SK-N-SH (cell line): Measurements from ENCODE around the gene GP1BA. TPM values are rescaled to one million over a fixed set of nuclear protein-coding genes. Genes with fewer than 3 reads are reported as not detected.

Experiments used
- CTCF ChIA-PET: fragments of 300-600, 350-600 bp; formaldehyde crosslinking; extraction: SDS; loops from one replicate; lab custom pipeline; 2021; lab: Yijun Ruan, JAX
- POLR2A ChIA-PET: fragments of 350-600 bp; sonication (Branson Sonifier 250); formaldehyde crosslinking; extraction: SDS; loops from one replicate; lab custom pipeline; 2020; ENCODE audit warnings: antibody characterized with exemption, inconsistent platforms; lab: Yijun Ruan, JAX
- DNase-seq: peaks from one replicate; pipeline ENCODE4 v3.0.0; 2012
- H2AFZ ChIP-seq: fragments of 200-600 bp; sonication (generic); 2 replicates; pipeline ENCODE4 v1.8.1; 2016; ENCODE audit warnings: antibody characterized with exemption, mild to moderate bottlenecking, low read depth
- H3F3A ChIP-seq: fragments of 200-600 bp; sonication (generic); replicated peaks from 2 replicates; pipeline ENCODE3; 2016; ENCODE audit warnings: antibody characterized with exemption, mild to moderate bottlenecking; ENCODE audit not compliant: insufficient read depth
- H3K27ac ChIP-seq, 2 experiments: fragments of 200-500 bp in 1 of 2; fragments of 200-600 bp in 1 of 2; sonication (Bioruptor generic) in 1 of 2; sonication (generic), shearing (Covaris generic) in 1 of 2; 2 replicates each; pipeline versions ENCODE4 v1.5.1 to v1.6.1; 2014 to 2016; ENCODE audit warnings: low read depth in 2 of 2, inconsistent platforms in 1 of 2, low read length in 1 of 2, mild to moderate bottlenecking in 1 of 2, mixed read lengths in 1 of 2
- H3K27me3 ChIP-seq: fragments of 200-600 bp; sonication (generic), shearing (Covaris generic); 2 replicates; pipeline ENCODE4 v1.6.1; 2016; ENCODE audit warnings: mixed run types; ENCODE audit not compliant: insufficient read depth
- H3K36me3 ChIP-seq, 2 experiments: fragments of 200-500 bp in 1 of 2; fragments of 200-600 bp in 1 of 2; sonication (Bioruptor generic) in 1 of 2; sonication (generic) in 1 of 2; replicated peaks in 1 of 2; 2 replicates each; pipeline versions ENCODE3 to v1.5.1; 2014 to 2016; ENCODE audit warnings: low read length in 1 of 2, mild to moderate bottlenecking in 1 of 2; ENCODE audit not compliant: insufficient read depth in 2 of 2, control insufficient read depth in 1 of 2
- H3K4me1 ChIP-seq, 2 experiments: fragments of 200-500 bp in 1 of 2; fragments of 200-600 bp in 1 of 2; sonication (Bioruptor generic) in 1 of 2; sonication (generic), shearing (Covaris generic) in 1 of 2; 2 replicates each; pipeline versions ENCODE4 v1.5.1 to v1.6.1; 2014 to 2016; ENCODE audit warnings: low read depth in 1 of 2, low read length in 1 of 2, mixed run types in 1 of 2; ENCODE audit not compliant: insufficient read depth in 2 of 2, control insufficient read depth in 1 of 2
- H3K4me2 ChIP-seq: fragments of 200-600 bp; sonication (generic), shearing (Covaris generic); 2 replicates; pipeline ENCODE4 v1.6.1; 2017; ENCODE audit warnings: mixed run types
- H3K4me3 ChIP-seq, 2 experiments: fragments of 200-500 bp in 1 of 2; fragments of 200-600 bp in 1 of 2; sonication (Bioruptor generic) in 1 of 2; sonication (generic), shearing (Covaris generic) in 1 of 2; 2 replicates each; pipeline versions ENCODE4 v1.5.1 to v1.8.1; 2014 to 2016; ENCODE audit warnings: low read depth in 2 of 2, inconsistent platforms in 1 of 2, low read length in 1 of 2, mild to moderate bottlenecking in 1 of 2, mixed read lengths in 1 of 2, moderate library complexity in 1 of 2
- H3K79me2 ChIP-seq: fragments of 200-600 bp; sonication (generic); 2 replicates; pipeline ENCODE4 v1.8.1; 2017; ENCODE audit warnings: mild to moderate bottlenecking; ENCODE audit not compliant: insufficient read depth
- H3K9ac ChIP-seq: fragments of 200-600 bp; sonication (generic); 2 replicates; pipeline ENCODE4 v1.6.1; 2017; ENCODE audit warnings: mixed run types
- H3K9me2 ChIP-seq: fragments of 200-600 bp; sonication (generic); 2 replicates; pipeline ENCODE4 v1.6.1; 2017; ENCODE audit warnings: mixed run types
- H3K9me3 ChIP-seq: fragments of 200-600 bp; sonication (generic); 2 replicates; pipeline ENCODE4 v1.6.1; 2017; ENCODE audit warnings: mixed run types, mild to moderate bottlenecking, moderate library complexity
- H4K20me1 ChIP-seq: fragments of 200-600 bp; sonication (generic); 2 replicates; pipeline ENCODE4 v1.6.1; 2017; ENCODE audit warnings: mild to moderate bottlenecking, mixed run types; ENCODE audit not compliant: insufficient read depth
- EP300 ChIP-seq, 2 experiments: IDR thresholded peaks; 2 replicates each; pipeline versions ENCODE4 v1.4.0 to v1.6.1; 2012; ENCODE audit warnings: borderline replicate concordance in 1 of 2, low read depth in 1 of 2, low read length in 1 of 2
- FOXJ3 ChIP-seq: sonication (generic); formaldehyde crosslinking; IDR thresholded peaks from 2 replicates; pipeline ENCODE4 v1.5.1; 2020; ENCODE audit warnings: mild to moderate bottlenecking, missing genetic modification reagents
- GABPA ChIP-seq: IDR thresholded peaks from 2 replicates; pipeline ENCODE4 v1.4.0; 2012; ENCODE audit warnings: low read depth, mild to moderate bottlenecking
- IRF3 ChIP-seq: fragments of 150-350 bp; IDR thresholded peaks from 2 replicates; pipeline ENCODE4 v1.6.1; 2016; ENCODE audit warnings: mild to moderate bottlenecking, low read depth, low read length
- MAX ChIP-seq: IDR thresholded peaks from 2 replicates; pipeline ENCODE4 v1.4.0; 2012; ENCODE audit warnings: low read depth
- SIN3A ChIP-seq: IDR thresholded peaks from 2 replicates; pipeline ENCODE4 v1.6.1; 2012; ENCODE audit warnings: low read depth, mild to moderate bottlenecking, low read length, moderate library complexity, borderline replicate concordance
- USF1 ChIP-seq: IDR thresholded peaks from 2 replicates; pipeline ENCODE4 v1.4.0; 2012; ENCODE audit warnings: low read depth, borderline replicate concordance
- USF2 ChIP-seq: fragments of 150-350 bp; IDR thresholded peaks from 2 replicates; pipeline ENCODE4 v1.6.1; 2017; ENCODE audit warnings: antibody characterized with exemption, low read length, low read depth, borderline replicate concordance
- WGBS: methylation state at CpG from one replicate; pipeline ENCODE4 v1.1.6; 2017; ENCODE audit warnings: low lambda C conversion rate; 5-methylcytosine and 5-hydroxymethylcytosine counted together
- polyA plus RNA-seq, 3 experiments: library from polyadenylated mRNA; depleted of rRNA; stranded (reverse); fragments of >200 nt; gene quantifications; 2 replicates each; pipeline ENCODE4 v1.2.3, GENCODE V29; 2012

GP1BA gene
- polyA plus RNA-seq, 1 of the 3 experiments (the other 2 are of a cell fraction), result not detected

GRCh38 chr17:4967539-4968485 is 35.7 kb downstream of the GP1BA start, which contains the start of gene SPAG7 (continued):
- peak; percentile 48 for TF ChIP-seq MAX
- peak; percentile 61 for TF ChIP-seq GABPA
- TF ChIP-seq FOXJ3, result no peak

- Histone ChIP-seq H3K27me3 (no peaks in the 10 kb centered on the region), H3F3A (peaks cover 23% of the 10 kb centered on the region), H3K9me2 (no peaks in the 10 kb centered on the region), H3K4me3 (peak overlapping the region; percentile 59 to 72), H3K9me3 (no peaks in the 10 kb centered on the region), H3K4me1 (peaks cover 16 to 24% of the 10 kb centered on the region in 2 experiments; a peak in 3 of 4 replicates), H3K4me2 (peak overlapping the region; percentile 97), H3K36me3 (peaks cover 11 to 18% of the 10 kb centered on the region in 2 experiments), H2AFZ (no peak overlapping the region), H3K27ac (peak overlapping the region; percentile 93 to 96), H3K79me2 (peaks cover 48% of the 10 kb centered on the region), H4K20me1 (no peaks in the 10 kb centered on the region), H3K9ac (peak overlapping the region; percentile 77)
- ChIA-PET POLR2A (interaction anchor here (1.5 to 4.2 kb wide), 4 partner anchors 16 to 29 kb away, joined by 3 to 56 read pairs (median 34); partner anchors contain the start of genes ENO3, INCA1, KIF1C and PFN1), CTCF (interaction anchor here (0.8 to 6.6 kb wide), 9 partner anchors 11 to 94 kb away, joined by 3 to 52 read pairs (median 4); partner anchors contain the start of genes CAMTA2, CHRNE, ENO3 and SLC25A11)
- peak; percentile 62 for DNase-seq
- TF ChIP-seq USF1 (0 out of 2 replicates have a peak, but pooled peaks have one; percentile 32), IRF3 (no peak), SIN3A (0 out of 2 replicates have a peak, but pooled peaks have one; percentile 10)
- 31% methylated on average over 23 of the region's 23 CpGs for WGBS
Observed at GRCh38 chr17:4968486-4969046, 36.5 kb downstream of the GP1BA start.

GRCh38 chr17:4969047-4969550 is 37.0 kb downstream of the GP1BA start:
- no peaks in the 10 kb centered on the region for H3K9me2 ChIP-seq
- 33% methylated on average over 9 of the region's 15 CpGs for WGBS
- no peak overlapping the region for H2AFZ ChIP-seq
- peak; percentile 48 for DNase-seq
- peaks cover 17 to 18% of the 10 kb centered on the region in 2 experiments for H3K36me3 ChIP-seq
- H3F3A ChIP-seq, result peaks cover 21% of the 10 kb centered on the region
- H3K4me2 ChIP-seq, result peak overlapping the region; percentile 97
- peak overlapping the region; percentile 59 to 72 for H3K4me3 ChIP-seq
- H3K9ac ChIP-seq, result peak overlapping the region; percentile 77
- H3K27ac ChIP-seq, result peak overlapping the region; percentile 93 to 96
- H3K27me3 ChIP-seq, result no peaks in the 10 kb centered on the region
- H4K20me1 ChIP-seq, result no peaks in the 10 kb centered on the region
- peaks cover 45% of the 10 kb centered on the region for H3K79me2 ChIP-seq
- CTCF ChIA-PET, result interaction anchor here (0.8 to 6.6 kb wide), 8 partner anchors 11 to 66 kb away, joined by 3 to 52 read pairs (median 4); partner anchors contain the start of genes CAMTA2, CHRNE, ENO3 and SLC25A11
- TF ChIP-seq MAX (peak; percentile 49; the same call in 1 of the 2 replicates), USF2 (no peak), EP300 (IDR thresholded peaks at IDR 0.05; ENCODE audit: borderline replicate concordance in 1 of 2, low read depth in 1 of 2, low read length in 1 of 2) (no peak)
- H3K9me3 ChIP-seq, result no peaks in the 10 kb centered on the region
- peaks cover 16 to 24% of the 10 kb centered on the region in 2 experiments; a peak in 3 of 4 replicates for H3K4me1 ChIP-seq
- POLR2A ChIA-PET, result interaction anchor here (0.6 to 4.2 kb wide), 5 partner anchors 16 to 60 kb away, joined by 3 to 56 read pairs (median 32); partner anchors contain the start of genes ENO3, INCA1, KIF1C and PFN1
